HCT116 (cell line): Measurements from ENCODE around the gene TMC3. TPM values are rescaled to one million over a fixed set of nuclear protein-coding genes. Genes with fewer than 3 reads are reported as not detected.

Experiments
- ATAC-seq: fragments of 200-7000 bp; cut with Tn5 transposase; 2 replicates; pipeline ENCODE4 v1.9.1; 2020; ENCODE audit warnings: mild to moderate bottlenecking, moderate library complexity
- BruUV-seq: library from RNA; stranded (reverse); fragments of 400-500 nt; replicated peaks from 2 replicates; lab custom pipeline; 2021; lab: Mats Ljungman, UMichigan
- CTCF ChIA-PET: fragments of 300-600 bp; sonication (Branson Sonifier 250); formaldehyde crosslinking; loops from one replicate; lab custom pipeline; 2021; ENCODE audit warnings: antibody characterized with exemption; lab: Charles Lee
- POLR2A ChIA-PET: fragments of 300-600, 350-600 bp; sonication (Branson Sonifier 250); formaldehyde crosslinking; loops from one replicate; lab custom pipeline; 2021; ENCODE audit warnings: antibody characterized with exemption; lab: Charles Lee
- RAD21 ChIA-PET, 2 experiments: fragments of 300-600 bp; sonication (Branson Sonifier 250); formaldehyde crosslinking; loops; one replicate each; lab custom pipeline; 2023; ENCODE audit warnings: low total read pairs in 2 of 2; ENCODE audit not compliant: uncharacterized antibody in 2 of 2, unreplicated experiment in 2 of 2, low non-redundant PET in 1 of 2; lab: Charles Lee
- DNase-seq: peaks from one replicate; pipeline ENCODE4 v3.0.0-alpha.2; 2010; ENCODE audit warnings: low read depth, low spot score
- H2AFZ ChIP-seq: fragments of 200-600 bp; shearing (Covaris generic), sonication (generic); 2 replicates; pipeline ENCODE4 v1.6.1; 2017; ENCODE audit warnings: low read depth, mixed run types, mixed read lengths, antibody characterized with exemption, low read length; ENCODE audit not compliant: poor library complexity, severe bottlenecking
- H3K27ac ChIP-seq: 2 replicates; pipeline ENCODE4 v1.5.1; 2012; ENCODE audit warnings: low read depth, low read length
- H3K27me3 ChIP-seq: fragments of 200-600 bp; sonication (generic); 2 replicates; pipeline ENCODE4 v1.6.1; 2016; ENCODE audit warnings: mixed run types, low read length, mixed read lengths; ENCODE audit not compliant: insufficient read depth
- H3K36me3 ChIP-seq, 2 experiments: fragments of 200-500 bp in 1 of 2; fragments of 200-600 bp in 1 of 2; sonication (Bioruptor generic) in 1 of 2; sonication (generic) in 1 of 2; 2 replicates each; pipeline versions ENCODE4 v1.5.1 to v1.6.1; 2014 to 2016; ENCODE audit warnings: low read length in 2 of 2, inconsistent platforms in 1 of 2, mixed read lengths in 1 of 2, mixed run types in 1 of 2; ENCODE audit not compliant: insufficient read depth in 2 of 2, control insufficient read depth in 1 of 2
- H3K4me1 ChIP-seq, 2 experiments: fragments of 200-600 bp in 1 of 2; sonication (generic) in 1 of 2; 2 replicates each; pipeline versions ENCODE4 v1.5.1 to v1.6.1; 2012 to 2017; ENCODE audit warnings: low read length in 2 of 2, inconsistent platforms in 1 of 2, mild to moderate bottlenecking in 1 of 2, mixed read lengths in 1 of 2, mixed run types in 1 of 2, moderate library complexity in 1 of 2; ENCODE audit not compliant: insufficient read depth in 2 of 2, control insufficient read depth in 1 of 2
- H3K4me2 ChIP-seq: fragments of 200-600 bp; sonication (generic); 2 replicates; pipeline ENCODE4 v1.6.1; 2017; ENCODE audit warnings: mixed run types, low read length, mixed read lengths
- H3K4me3 ChIP-seq, 2 experiments: fragments of 200-600 bp in 1 of 2; sonication (generic) in 1 of 2; replicated peaks in 1 of 2; 2 replicates each; pipeline ENCODE4 v1.5.1; 2011 to 2016; ENCODE audit warnings: low read length in 2 of 2, control low read depth in 1 of 2, low read depth in 1 of 2, mild to moderate bottlenecking in 1 of 2, mixed read lengths in 1 of 2, mixed run types in 1 of 2
- H3K79me2 ChIP-seq: fragments of 200-600 bp; sonication (generic); 2 replicates; pipeline ENCODE4 v1.6.1; 2017; ENCODE audit warnings: mild to moderate bottlenecking, mixed run types, low read length, moderate library complexity, mixed read lengths; ENCODE audit not compliant: insufficient read depth
- H3K9ac ChIP-seq: fragments of 200-600 bp; sonication (generic); 2 replicates; pipeline ENCODE4 v1.6.1; 2016; ENCODE audit warnings: low read length, mixed read lengths
- H3K9me2 ChIP-seq: fragments of 200-600 bp; sonication (generic), shearing (Covaris generic); 2 replicates; pipeline ENCODE4 v1.6.1; 2017; ENCODE audit warnings: mixed run types, mild to moderate bottlenecking, moderate library complexity; ENCODE audit not compliant: insufficient read depth
- H3K9me3 ChIP-seq, 2 experiments: fragments of 200-500 bp in 1 of 2; fragments of 200-600 bp in 1 of 2; sonication (Bioruptor generic) in 1 of 2; sonication (generic) in 1 of 2; 2 replicates each; pipeline ENCODE4 v1.6.1; 2014 to 2017; ENCODE audit warnings: low read length in 2 of 2, mixed read lengths in 2 of 2, inconsistent platforms in 1 of 2, low read depth in 1 of 2, mild to moderate bottlenecking in 1 of 2, mixed run types in 1 of 2, moderate library complexity in 1 of 2; ENCODE audit not compliant: control insufficient read depth in 1 of 2, insufficient read depth in 1 of 2
- H4K20me1 ChIP-seq: fragments of 200-600 bp; sonication (generic), shearing (Covaris generic); 2 replicates; pipeline ENCODE4 v1.6.1; 2017; ENCODE audit warnings: mixed run types, mild to moderate bottlenecking, moderate library complexity; ENCODE audit not compliant: insufficient read depth
- ATF3 ChIP-seq: IDR thresholded peaks from 2 replicates; pipeline ENCODE4 v1.6.1; 2012
- CBX3 ChIP-seq: IDR thresholded peaks from 2 replicates; pipeline ENCODE4 v1.6.1; 2012; ENCODE audit warnings: low read depth
- ELF1 ChIP-seq: IDR thresholded peaks from 2 replicates; pipeline ENCODE4 v1.6.1; 2012; ENCODE audit warnings: low read depth, borderline replicate concordance
- EZH2 ChIP-seq: fragments of 200-600 bp; sonication (generic); IDR thresholded peaks from 2 replicates; pipeline ENCODE4 v1.6.1; 2017; ENCODE audit warnings: antibody characterized with exemption, mixed run types
- EZH2phosphoT487 ChIP-seq: fragments of 200-600 bp; IDR thresholded peaks from 2 replicates; pipeline ENCODE4 v1.6.1; 2018; ENCODE audit warnings: antibody characterized with exemption, borderline replicate concordance
- FOSL1 ChIP-seq: IDR thresholded peaks from 2 replicates; pipeline ENCODE4 v1.6.1; 2012; ENCODE audit warnings: low read depth
- MAX ChIP-seq: IDR thresholded peaks from 2 replicates; pipeline ENCODE4 v1.6.1; 2012
- POLR2AphosphoS5 ChIP-seq: IDR thresholded peaks from 2 replicates; pipeline ENCODE4 v1.6.1; 2011; ENCODE audit warnings: mild to moderate bottlenecking, low read depth, low read length, moderate library complexity
- REST ChIP-seq: IDR thresholded peaks from 2 replicates; pipeline ENCODE4 v1.6.1; 2012; ENCODE audit warnings: low read depth
- SP1 ChIP-seq: IDR thresholded peaks from 2 replicates; pipeline ENCODE4 v1.6.1; 2012; ENCODE audit warnings: low read depth
- SRF ChIP-seq: IDR thresholded peaks from 2 replicates; pipeline ENCODE4 v1.6.1; 2012; ENCODE audit warnings: low read depth
- TCF7L2 ChIP-seq: IDR thresholded peaks from 2 replicates; pipeline ENCODE4 v1.7.0; 2011; ENCODE audit warnings: borderline replicate concordance, inconsistent platforms; ENCODE audit not compliant: insufficient read depth, insufficient read length; ENCODE audit errors: extremely low read depth
- ZBTB33 ChIP-seq: IDR thresholded peaks from 2 replicates; pipeline ENCODE4 v1.6.1; 2011; ENCODE audit warnings: mild to moderate bottlenecking, low read length, moderate library complexity; ENCODE audit not compliant: insufficient replicate concordance; ENCODE audit errors: extremely low read depth
- intact Hi-C: fragments of 100-400 bp; cut with micrococcal nuclease; formaldehyde crosslinking; loops from 2 replicates; pipeline ENCODE4 v1.10.0; 2022
- total RNA-seq: library from RNA; stranded (reverse); gene quantifications from one replicate; pipeline ENCODE4 v1.2.1, GENCODE V29; 2021; ENCODE audit not compliant: unreplicated experiment

TMC3 gene
- total RNA-seq, 1 experiment from 2014 or later, result not detected

- peaks cover 11 to 22% of the 10 kb centered on the region in 2 experiments for H3K4me1 ChIP-seq
- no peaks in the 10 kb centered on the region for H3K36me3 ChIP-seq
- CTCF ChIA-PET, result no interaction called here
- no peak for TF ChIP-seq ELF1
- no peak for TF ChIP-seq ZBTB33
- TF ChIP-seq POLR2AphosphoS5, result no peak
- TF ChIP-seq REST, result no peak
- TF ChIP-seq SRF, result no peak
- no peak for TF ChIP-seq EZH2
- no peak for TF ChIP-seq MAX
- TF ChIP-seq EZH2phosphoT487, result no peak
- TF ChIP-seq SP1, result no peak
- TF ChIP-seq TCF7L2, result no peak
- TF ChIP-seq ATF3, result no peak
- TF ChIP-seq CBX3, result no peak
- TF ChIP-seq FOSL1, result no peak
- H4K20me1 ChIP-seq, result no peaks in the 10 kb centered on the region
- no TSS peak for BruUV-seq
- no peak overlapping the region for H3K27ac ChIP-seq
- no peaks in the 10 kb centered on the region for H3K9me2 ChIP-seq
- H3K79me2 ChIP-seq, result no peaks in the 10 kb centered on the region
- RAD21 ChIA-PET, result no interaction called here
- intact Hi-C loops, result no loop called here
- H3K27me3 ChIP-seq, result no peaks in the 10 kb centered on the region
- H3K4me3 ChIP-seq, result no peak overlapping the region
- H3K9me3 ChIP-seq, result no peaks in the 10 kb centered on the region
- H2AFZ ChIP-seq, result no peak overlapping the region
- H3K9ac ChIP-seq, result no peak overlapping the region
- ATAC-seq (no peak; the same call in 1 of the 2 replicates), DNase-seq (no peak)
- POLR2A ChIA-PET, result no interaction called here
- peak overlapping the region; percentile 68 for H3K4me2 ChIP-seq
Measured at GRCh38 chr15:81296673-81297072, 77.3 kb downstream of the TMC3 start.
